ENCODE measurements around the gene RUSF1.
"Not testable (repeated sequence)": the region's sequence is repeated elsewhere in the genome, so short reads cannot be mapped to it uniquely, and the experiment has no call there.

RUSF1 gene

DNA sequence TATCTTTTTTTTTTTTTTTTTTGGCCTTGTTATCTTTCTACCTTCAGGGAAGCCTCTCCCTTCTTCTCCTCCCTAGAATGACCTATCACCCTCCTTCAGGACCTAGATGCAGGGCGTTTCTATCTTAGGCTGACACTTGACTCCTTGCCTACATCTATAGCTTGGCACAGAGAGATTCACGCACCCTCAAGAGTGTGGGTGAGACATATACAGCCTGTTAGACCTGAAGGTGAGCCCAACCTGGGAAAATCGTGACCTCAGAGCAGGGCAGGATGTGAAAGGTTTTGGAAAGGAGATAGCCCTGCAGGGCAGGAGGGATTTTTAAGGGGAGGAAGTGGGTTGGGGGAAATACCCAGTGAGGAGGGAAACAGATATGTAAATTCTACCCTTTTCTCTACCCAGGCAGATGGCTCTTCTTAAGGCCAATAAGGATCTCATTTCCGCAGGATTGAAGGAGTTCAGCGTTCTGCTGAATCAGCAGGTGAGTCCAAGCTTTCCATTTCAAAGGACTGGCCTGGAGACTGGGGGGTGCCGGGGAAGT, 19.6 kb upstream of the RUSF1 start, which contains the start of gene AHSP:
AHSP (plus strand) TSS at position 167 of the 541 bp plus-strand sequence; CDS start at position 407, 240 bp downstream.
- Histone ChIP-seq H3K9ac (ENCODE audit: low read depth, low read length) (no peak within 1 kb of the TSS), H3K9me3 (ENCODE audit: insufficient read depth, low read length, severe bottlenecking) (no peaks in the 10 kb centered on the region), H3K27ac (ENCODE audit: low read length) (no peak within 1 kb of the TSS), H3K4me2 (ENCODE audit: insufficient read depth, low read length) (no peak within 1 kb of the TSS), H3K36me3 (ENCODE audit: insufficient read depth, low read length) (no peaks in the 10 kb centered on the region), H3K4me3 (ENCODE audit: low read depth in 1 of 2, low read length in 2 of 2) (no peak within 1 kb of the TSS), H2AFZ (ENCODE audit: low read depth, low read length) (no peak within 1 kb of the TSS), H3K4me1 (ENCODE audit: insufficient read depth, low read length) (no peaks in the 10 kb centered on the region), H3K79me2 (ENCODE audit: insufficient read depth, low read length) (no peaks in the 10 kb centered on the region), H4K20me1 (ENCODE audit: insufficient read depth, low read length) (no peaks in the 10 kb centered on the region), H3K27me3 (ENCODE audit: insufficient read depth, low read length, poor library complexity) (peaks cover 4% of the 10 kb centered on the region)
- ATAC-seq (ENCODE audit: insufficient read depth, low read depth) (no peak), DNase-seq (no peak)
- TF ChIP-seq EZH2 (IDR thresholded peaks at IDR 0.05; ENCODE audit: borderline replicate concordance, low read depth, low read length, severe bottlenecking), result no peak
- TF ChIP-seq CTCF (IDR thresholded peaks at IDR 0.05; ENCODE audit: borderline replicate concordance, extremely low read depth, low read length, poor library complexity, severe bottlenecking), result no peak

GRCh38 chr16:31525113-31525512, 16.9 kb upstream of the RUSF1 start:
- no peaks in the 10 kb centered on the region for H4K20me1 ChIP-seq (ENCODE audit: insufficient read depth, low read length)
- no peak overlapping the region for H3K4me3 ChIP-seq (ENCODE audit: low read depth in 1 of 2, low read length in 2 of 2)
- TF ChIP-seq EZH2 (IDR thresholded peaks at IDR 0.05; ENCODE audit: borderline replicate concordance, low read depth, low read length, severe bottlenecking) (no peak), CTCF (IDR thresholded peaks at IDR 0.05; ENCODE audit: borderline replicate concordance, extremely low read depth, low read length, poor library complexity, severe bottlenecking) (no peak)
- H3K4me1 ChIP-seq (ENCODE audit: insufficient read depth, low read length), result no peaks in the 10 kb centered on the region
- no peak overlapping the region for H3K9ac ChIP-seq (ENCODE audit: low read depth, low read length)
- H3K27me3 ChIP-seq (ENCODE audit: insufficient read depth, low read length, poor library complexity), result peaks cover 5% of the 10 kb centered on the region
- H2AFZ ChIP-seq (ENCODE audit: low read depth, low read length), result no peak overlapping the region
- no peaks in the 10 kb centered on the region for H3K36me3 ChIP-seq (ENCODE audit: insufficient read depth, low read length)
- H3K4me2 ChIP-seq (ENCODE audit: insufficient read depth, low read length), result no peak overlapping the region
- DNase-seq (no peak), ATAC-seq (ENCODE audit: insufficient read depth, low read depth) (no peak)
- no peak overlapping the region for H3K27ac ChIP-seq (ENCODE audit: low read length)
- H3K9me3 ChIP-seq (ENCODE audit: insufficient read depth, low read length, severe bottlenecking), result no peaks in the 10 kb centered on the region
- no peaks in the 10 kb centered on the region for H3K79me2 ChIP-seq (ENCODE audit: insufficient read depth, low read length)

DNA sequence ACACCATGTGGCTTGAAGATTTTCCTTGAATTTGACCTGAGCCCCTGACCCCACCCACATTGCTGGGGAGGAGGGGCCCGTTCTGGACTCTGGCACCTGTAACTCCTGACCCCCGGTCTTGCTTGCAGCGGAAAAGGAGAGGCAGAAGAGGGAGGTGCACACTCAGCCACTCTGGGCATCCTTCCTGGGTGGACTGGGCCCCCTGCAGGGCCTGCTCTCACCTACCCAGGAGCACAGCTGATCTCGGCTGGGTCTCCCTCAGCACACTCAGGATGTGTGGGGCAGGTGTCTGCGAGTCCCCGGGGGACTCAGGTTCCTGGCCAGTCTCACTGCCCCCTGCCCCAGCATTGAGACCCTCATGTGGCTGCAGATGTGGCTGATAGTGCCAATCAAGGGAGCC, 15.6 kb upstream of the RUSF1 start:
- H2AFZ ChIP-seq (ENCODE audit: low read depth, low read length); DNase-seq; H3K27me3 ChIP-seq (ENCODE audit: insufficient read depth, low read length, poor library complexity); ATAC-seq (ENCODE audit: insufficient read depth, low read depth); H3K27ac ChIP-seq (ENCODE audit: low read length); H3K4me2 ChIP-seq (ENCODE audit: insufficient read depth, low read length); H3K36me3 ChIP-seq (ENCODE audit: insufficient read depth, low read length); H4K20me1 ChIP-seq (ENCODE audit: insufficient read depth, low read length); H3K9ac ChIP-seq (ENCODE audit: low read depth, low read length); H3K79me2 ChIP-seq (ENCODE audit: insufficient read depth, low read length); H3K4me1 ChIP-seq (ENCODE audit: insufficient read depth, low read length); H3K4me3 ChIP-seq (ENCODE audit: low read depth in 1 of 2, low read length in 2 of 2); H3K9me3 ChIP-seq (ENCODE audit: insufficient read depth, low read length, severe bottlenecking): not testable (repeated sequence)

GRCh38 chr16:31522071-31522470, 13.9 kb upstream of the RUSF1 start:
- ATAC-seq (ENCODE audit: insufficient read depth, low read depth), result no peak
- H3K4me3 ChIP-seq (ENCODE audit: low read depth in 1 of 2, low read length in 2 of 2), result no peak overlapping the region
- no peaks in the 10 kb centered on the region for H3K4me1 ChIP-seq (ENCODE audit: insufficient read depth, low read length)
- no peak for DNase-seq
- H3K4me2 ChIP-seq (ENCODE audit: insufficient read depth, low read length), result no peak overlapping the region
- no peak for TF ChIP-seq EZH2 (IDR thresholded peaks at IDR 0.05; ENCODE audit: borderline replicate concordance, low read depth, low read length, severe bottlenecking)
- no peak for TF ChIP-seq CTCF (IDR thresholded peaks at IDR 0.05; ENCODE audit: borderline replicate concordance, extremely low read depth, low read length, poor library complexity, severe bottlenecking)
- H3K79me2 ChIP-seq (ENCODE audit: insufficient read depth, low read length), result no peaks in the 10 kb centered on the region
- H3K9me3 ChIP-seq (ENCODE audit: insufficient read depth, low read length, severe bottlenecking), result no peaks in the 10 kb centered on the region
- H3K9ac ChIP-seq (ENCODE audit: low read depth, low read length), result no peak overlapping the region
- H3K27ac ChIP-seq (ENCODE audit: low read length), result no peak overlapping the region
- H3K27me3 ChIP-seq (ENCODE audit: insufficient read depth, low read length, poor library complexity), result peaks cover 2% of the 10 kb centered on the region
- no peak overlapping the region for H2AFZ ChIP-seq (ENCODE audit: low read depth, low read length)
- H4K20me1 ChIP-seq (ENCODE audit: insufficient read depth, low read length), result no peaks in the 10 kb centered on the region
- no peaks in the 10 kb centered on the region for H3K36me3 ChIP-seq (ENCODE audit: insufficient read depth, low read length)

All from DND-41 (cell line).